Bronchial epithelial cell (primary cell): ENCODE results near the gene RXRG. TPM values are rescaled to one million over a fixed set of nuclear protein-coding genes. Genes with fewer than 3 reads are reported as not detected.

Experiments used
- DNase-seq: peaks from one replicate; pipeline ENCODE4 v3.0.0-alpha.2; 2010; ENCODE audit warnings: low read depth
- FAIRE-seq: peaks from 2 replicates; lab custom pipeline; 2011; peaks lifted over from hg19 to GRCh38; lab: Jason Lieb, UNC
- H3K27me3 ChIP-seq: 2 replicates; pipeline ENCODE4 v1.5.1; 2011; ENCODE audit warnings: low read length; ENCODE audit not compliant: control insufficient read depth, insufficient read depth
- H3K36me3 ChIP-seq: 2 replicates; pipeline ENCODE4 v1.5.1; 2011; ENCODE audit warnings: low read length; ENCODE audit not compliant: control insufficient read depth, insufficient read depth
- H3K4me3 ChIP-seq: 2 replicates; pipeline ENCODE4 v1.5.1; 2011; ENCODE audit warnings: mild to moderate bottlenecking, low read depth, low read length, control low read depth
- total RNA-seq: library from RNA; depleted of rRNA; stranded (reverse); fragments of >200 nt; gene quantifications from 2 replicates; pipeline ENCODE4 v1.2.1, GENCODE V29; 2014
- TF ChIP-seq, protein P1 (sequence below): IDR thresholded peaks from 2 replicates; pipeline ENCODE4 v1.5.1; 2011; ENCODE audit warnings: mild to moderate bottlenecking, moderate library complexity, low read length, control low read depth, inconsistent platforms; ENCODE audit not compliant: insufficient read depth, severe bottlenecking

RXRG gene
- total RNA-seq, 1 donor from 2014 or later = not detected

- Histone ChIP-seq H3K36me3 (no peaks in the 10 kb centered on the region), H3K4me3 (no peak overlapping the region), H3K27me3 (peaks cover 4% of the 10 kb centered on the region)
- DNase-seq (peak; percentile 29), FAIRE-seq (peak; percentile 66)
- TF ChIP-seq, protein P1, sequence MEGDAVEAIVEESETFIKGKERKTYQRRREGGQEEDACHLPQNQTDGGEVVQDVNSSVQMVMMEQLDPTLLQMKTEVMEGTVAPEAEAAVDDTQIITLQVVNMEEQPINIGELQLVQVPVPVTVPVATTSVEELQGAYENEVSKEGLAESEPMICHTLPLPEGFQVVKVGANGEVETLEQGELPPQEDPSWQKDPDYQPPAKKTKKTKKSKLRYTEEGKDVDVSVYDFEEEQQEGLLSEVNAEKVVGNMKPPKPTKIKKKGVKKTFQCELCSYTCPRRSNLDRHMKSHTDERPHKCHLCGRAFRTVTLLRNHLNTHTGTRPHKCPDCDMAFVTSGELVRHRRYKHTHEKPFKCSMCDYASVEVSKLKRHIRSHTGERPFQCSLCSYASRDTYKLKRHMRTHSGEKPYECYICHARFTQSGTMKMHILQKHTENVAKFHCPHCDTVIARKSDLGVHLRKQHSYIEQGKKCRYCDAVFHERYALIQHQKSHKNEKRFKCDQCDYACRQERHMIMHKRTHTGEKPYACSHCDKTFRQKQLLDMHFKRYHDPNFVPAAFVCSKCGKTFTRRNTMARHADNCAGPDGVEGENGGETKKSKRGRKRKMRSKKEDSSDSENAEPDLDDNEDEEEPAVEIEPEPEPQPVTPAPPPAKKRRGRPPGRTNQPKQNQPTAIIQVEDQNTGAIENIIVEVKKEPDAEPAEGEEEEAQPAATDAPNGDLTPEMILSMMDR = peak; percentile 95
Measured at GRCh38 chr1:165369255-165369848, 75.6 kb downstream of the RXRG start.

DNA sequence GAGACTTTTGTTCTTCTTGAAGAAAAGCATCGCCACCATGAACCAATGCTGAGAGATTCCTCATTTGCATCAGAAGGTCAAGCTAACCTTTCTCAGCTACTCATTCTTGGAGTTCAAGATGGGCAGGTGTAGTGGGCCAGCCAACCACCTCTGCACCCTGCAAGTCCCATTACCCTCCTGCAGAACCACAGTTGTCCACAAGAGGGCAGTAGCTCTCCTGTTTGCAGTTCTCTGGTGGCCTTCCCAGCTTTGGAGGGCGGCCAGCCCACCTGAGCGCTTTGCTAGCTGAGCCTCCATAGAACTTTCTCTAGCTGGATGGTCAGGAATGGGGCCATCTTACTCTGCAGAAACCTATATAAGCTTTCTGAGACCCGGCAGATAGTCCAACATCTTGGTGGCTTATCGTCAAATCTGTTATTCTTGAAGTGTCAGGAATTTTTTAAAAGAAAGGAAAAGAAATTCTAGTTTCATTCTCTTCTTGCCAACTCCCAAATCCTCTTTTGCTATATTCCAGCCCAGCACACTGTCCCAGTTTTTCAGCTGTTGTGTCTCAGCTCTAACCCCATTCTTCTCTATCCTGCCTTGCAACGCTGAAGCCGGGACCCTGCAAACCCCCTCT is 77.4 kb downstream of the RXRG start:
- peaks cover 4% of the 10 kb centered on the region for H3K27me3 ChIP-seq
- H3K36me3 ChIP-seq = no peaks in the 10 kb centered on the region
- DNase-seq (peak; percentile 67), FAIRE-seq (no peak)
- TF ChIP-seq, protein P1 = peak; percentile 97
- no peak overlapping the region for H3K4me3 ChIP-seq

GRCh38 chr1:165365341-165365740 is 79.6 kb downstream of the RXRG start:
- peak; percentile 51 for DNase-seq
- H3K27me3 ChIP-seq = peaks cover 4% of the 10 kb centered on the region
- H3K36me3 ChIP-seq = no peaks in the 10 kb centered on the region
- H3K4me3 ChIP-seq = no peak overlapping the region
- FAIRE-seq = no peak
- TF ChIP-seq, protein P1 = no peak

DNA sequence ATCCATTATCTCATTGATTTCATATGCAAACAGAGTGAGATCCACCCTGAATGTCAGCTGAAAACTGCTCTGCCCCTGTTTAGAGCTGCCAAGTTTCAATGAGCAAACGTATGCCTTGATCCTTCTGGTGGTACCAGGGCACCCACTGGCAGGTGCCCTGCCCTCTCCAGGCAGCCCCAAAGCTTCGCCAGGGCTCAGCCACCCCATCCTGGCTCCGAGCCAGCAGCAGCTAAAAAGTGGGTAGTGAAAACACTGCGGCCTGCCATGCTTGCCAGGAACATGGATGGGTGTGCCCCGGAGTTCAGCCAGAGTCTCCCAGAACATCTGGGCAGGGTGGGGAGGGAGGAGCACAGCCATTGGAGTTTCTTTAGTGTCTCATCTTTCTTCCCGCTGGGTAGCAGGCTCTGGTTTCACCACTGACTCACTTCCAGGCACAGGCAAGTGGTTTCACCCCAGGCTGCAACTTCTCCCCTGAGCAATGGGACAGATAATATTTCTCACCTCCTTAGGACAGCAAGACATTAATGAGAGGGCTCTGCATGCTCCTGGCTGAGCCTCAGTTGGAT is 80.3 kb downstream of the RXRG start:
- Histone ChIP-seq H3K4me3 (no peak overlapping the region), H3K27me3 (peaks cover 4% of the 10 kb centered on the region)
- peak; percentile 91 for DNase-seq

GRCh38 chr1:165356876-165357275 is 88.0 kb downstream of the RXRG start:
- H3K27me3 ChIP-seq = peaks cover 49% of the 10 kb centered on the region
- FAIRE-seq = no peak

More for the DNA sequence above, 80.3 kb downstream of the RXRG start:
- H3K36me3 ChIP-seq = no peaks in the 10 kb centered on the region
- FAIRE-seq = peak; percentile 55
- TF ChIP-seq, protein P1 = no peak

More at GRCh38 chr1:165356876-165357275, 88.0 kb downstream of the RXRG start:
- Histone ChIP-seq H3K36me3 (no peaks in the 10 kb centered on the region), H3K4me3 (no peak overlapping the region)
- DNase-seq = no peak
- TF ChIP-seq, protein P1 = no peak
